Activated T-helper 9 cell treated with anti-CD3 and anti-CD28 coated beads, Interleukin-2, amount 50 U/mL, for 16 hours (primary cell): ENCODE data around the gene SPRYD3.

Experiments used
- DNase-seq: peaks from one replicate; pipeline ENCODE4 v3.0.0-alpha.2; 2020; ENCODE audit warnings: low read depth

The SPRYD3 gene

GRCh38 chr12:53025250-53025649 lies 53.9 kb downstream of the SPRYD3 start:
- no peak for DNase-seq

- DNase-seq = no peak
Measured at GRCh38 chr12:53014709-53015108, 64.5 kb downstream of the SPRYD3 start.
